MCF 10A (cell line): ENCODE results near the gene BTG2. TPM values are rescaled to one million over a fixed set of nuclear protein-coding genes. Genes with fewer than 3 reads are reported as not detected.

Source experiments
- BruUV-seq: library from RNA; stranded (reverse); fragments of 400-500 nt; replicated peaks from 2 replicates; lab custom pipeline; 2021; lab: Mats Ljungman, UMichigan
- CTCF ChIA-PET: fragments of 300-600 bp; sonication (Branson Sonifier 250); formaldehyde crosslinking; extraction: SDS; loops from one replicate; lab custom pipeline; 2021; ENCODE audit warnings: antibody characterized with exemption, inconsistent platforms; lab: Yijun Ruan, JAX
- POLR2A ChIA-PET: fragments of 300-600, 350-650 bp; sonication (Branson Sonifier 250); formaldehyde crosslinking; extraction: SDS; loops from one replicate; lab custom pipeline; 2020; ENCODE audit warnings: antibody characterized with exemption, inconsistent platforms; lab: Yijun Ruan, JAX
- DNase-seq: peaks from one replicate; pipeline ENCODE4 v3.0.0-alpha.2; 2018; ENCODE audit not compliant: unreplicated experiment
- H3K27ac Mint-ChIP-seq: one replicate; pipeline ENCODE4 v1.8.0; 2022; ENCODE audit warnings: mild to moderate bottlenecking, low read depth, mixed read lengths; ENCODE audit not compliant: unreplicated experiment
- H3K27me3 Mint-ChIP-seq: one replicate; pipeline ENCODE4 v1.8.0; 2022; ENCODE audit warnings: mixed read lengths; ENCODE audit not compliant: insufficient read depth, unreplicated experiment
- H3K36me3 Mint-ChIP-seq: one replicate; pipeline ENCODE4 v1.8.0; 2022; ENCODE audit warnings: mild to moderate bottlenecking, moderate library complexity, mixed read lengths; ENCODE audit not compliant: insufficient read depth, unreplicated experiment
- H3K4me1 Mint-ChIP-seq: one replicate; pipeline ENCODE4 v1.8.0; 2022; ENCODE audit warnings: mixed read lengths; ENCODE audit not compliant: insufficient read depth, unreplicated experiment
- H3K4me3 Mint-ChIP-seq: one replicate; pipeline ENCODE4 v1.8.0; 2022; ENCODE audit warnings: mild to moderate bottlenecking, moderate library complexity, mixed read lengths; ENCODE audit not compliant: unreplicated experiment
- H3K9me3 Mint-ChIP-seq: one replicate; pipeline ENCODE4 v1.8.0; 2022; ENCODE audit warnings: mixed read lengths; ENCODE audit not compliant: unreplicated experiment
- intact Hi-C: fragments of 100-400 bp; cut with micrococcal nuclease; formaldehyde crosslinking; loops from 2 replicates; pipeline ENCODE4 v1.14.1; 2022
- total RNA-seq: library from RNA; stranded (reverse); gene quantifications from 2 replicates; pipeline ENCODE4 v1.2.3, GENCODE V29; 2022
- TF ChIP-seq, protein P1 (sequence below): fragments of 200-600 bp; IDR thresholded peaks from one replicate; pipeline ENCODE4 v1.8.0; 2022; ENCODE audit warnings: antibody characterized with exemption, mild to moderate bottlenecking; ENCODE audit not compliant: unreplicated experiment

BTG2 gene
- total RNA-seq, 1 experiment from 2014 or later = 44.4 TPM

- Mint-ChIP-seq H3K36me3 (no peaks in the 10 kb centered on the region), H3K27ac (no peak overlapping the region), H3K4me1 (peaks cover 21% of the 10 kb centered on the region), H3K4me3 (no peak overlapping the region), H3K27me3 (no peaks in the 10 kb centered on the region), H3K9me3 (no peaks in the 10 kb centered on the region)
- intact Hi-C loops = no loop called here
- TF ChIP-seq, protein P1, sequence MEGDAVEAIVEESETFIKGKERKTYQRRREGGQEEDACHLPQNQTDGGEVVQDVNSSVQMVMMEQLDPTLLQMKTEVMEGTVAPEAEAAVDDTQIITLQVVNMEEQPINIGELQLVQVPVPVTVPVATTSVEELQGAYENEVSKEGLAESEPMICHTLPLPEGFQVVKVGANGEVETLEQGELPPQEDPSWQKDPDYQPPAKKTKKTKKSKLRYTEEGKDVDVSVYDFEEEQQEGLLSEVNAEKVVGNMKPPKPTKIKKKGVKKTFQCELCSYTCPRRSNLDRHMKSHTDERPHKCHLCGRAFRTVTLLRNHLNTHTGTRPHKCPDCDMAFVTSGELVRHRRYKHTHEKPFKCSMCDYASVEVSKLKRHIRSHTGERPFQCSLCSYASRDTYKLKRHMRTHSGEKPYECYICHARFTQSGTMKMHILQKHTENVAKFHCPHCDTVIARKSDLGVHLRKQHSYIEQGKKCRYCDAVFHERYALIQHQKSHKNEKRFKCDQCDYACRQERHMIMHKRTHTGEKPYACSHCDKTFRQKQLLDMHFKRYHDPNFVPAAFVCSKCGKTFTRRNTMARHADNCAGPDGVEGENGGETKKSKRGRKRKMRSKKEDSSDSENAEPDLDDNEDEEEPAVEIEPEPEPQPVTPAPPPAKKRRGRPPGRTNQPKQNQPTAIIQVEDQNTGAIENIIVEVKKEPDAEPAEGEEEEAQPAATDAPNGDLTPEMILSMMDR = no peak
- DNase-seq = no peak
- no TSS peak for BruUV-seq
- CTCF ChIA-PET = interaction anchor here (0.6 to 27.4 kb wide), 17 partner anchors 7 to 1116 kb away, joined by 3 to 980 read pairs (median 3); no protein-coding TSS in a partner anchor
- POLR2A ChIA-PET = interaction anchor here (1.3 to 3.8 kb wide), 3 partner anchors 9 to 24 kb away, joined by 4 to 73 read pairs (median 11); partner anchors contain the start of gene BTG2
These were observed 23.3 kb upstream of the BTG2 start for GRCh38 chr1:203281851-203282661.

GRCh38 chr1:203282720-203283542 is 22.4 kb upstream of the BTG2 start:
- no peaks in the 10 kb centered on the region for H3K36me3 Mint-ChIP-seq
- no peak for DNase-seq
- no peaks in the 10 kb centered on the region for H3K27me3 Mint-ChIP-seq
- no TSS peak for BruUV-seq
- TF ChIP-seq, protein P1 = no peak
- H3K27ac Mint-ChIP-seq = no peak overlapping the region
- ChIA-PET CTCF (interaction anchor here (0.6 to 27.4 kb wide), 11 partner anchors 8 to 224 kb away, joined by 3 to 980 read pairs (median 4); no protein-coding TSS in a partner anchor), POLR2A (interaction anchor here (0.8 to 1.5 kb wide), 3 partner anchors 11 to 23 kb away, joined by 3 to 5 read pairs (median 4); no protein-coding TSS in a partner anchor)
- H3K4me3 Mint-ChIP-seq = no peak overlapping the region
- intact Hi-C loops = no loop called here
- peaks cover 21% of the 10 kb centered on the region for H3K4me1 Mint-ChIP-seq
- H3K9me3 Mint-ChIP-seq = no peaks in the 10 kb centered on the region

GRCh38 chr1:203283597-203283996 is 21.7 kb upstream of the BTG2 start:
- intact Hi-C loops = no loop called here
- TF ChIP-seq, protein P1 = no peak
- BruUV-seq = no TSS peak
- H3K4me1 Mint-ChIP-seq = peaks cover 15% of the 10 kb centered on the region
- no peak for DNase-seq
- H3K27ac Mint-ChIP-seq = no peak overlapping the region
- H3K36me3 Mint-ChIP-seq = no peaks in the 10 kb centered on the region
- CTCF ChIA-PET = interaction anchor here (0.5 to 27.4 kb wide), 10 partner anchors 9 to 221 kb away, joined by 3 to 980 read pairs (median 4); no protein-coding TSS in a partner anchor
- H3K27me3 Mint-ChIP-seq = no peaks in the 10 kb centered on the region
- POLR2A ChIA-PET = interaction anchor here (0.6 to 1.5 kb wide), 4 partner anchors 10 to 44 kb away, joined by 3 to 5 read pairs (median 4); no protein-coding TSS in a partner anchor
- H3K9me3 Mint-ChIP-seq = no peaks in the 10 kb centered on the region
- no peak overlapping the region for H3K4me3 Mint-ChIP-seq
